Adrenal gland (tissue), 12 donors: ENCODE data around the gene ZCRB1. TPM values are rescaled to one million over a fixed set of nuclear protein-coding genes. Genes with fewer than 3 reads are reported as not detected.

Experiments used
- DNase-seq, 7 donors: peaks; one replicate each; pipeline ENCODE4 v3.0.0-alpha.2; 2019 to 2020
- H3K27ac ChIP-seq, 5 donors: fragments of 200-600 bp; sonication (generic) in 4 of 5; 1 replicate in 3 of 5; 2 replicates in 2 of 5; pipeline versions ENCODE4 v1.5.1 to v1.8.0; 2016 to 2020; ENCODE audit warnings: mild to moderate bottlenecking in 1 of 5
- H3K27me3 ChIP-seq: fragments of 200-600 bp; 2 replicates; pipeline ENCODE4 v1.8.0; 2021
- H3K36me3 ChIP-seq, 2 donors: fragments of 200-600 bp; replicated peaks in 1 of 2; 1 replicate in 1 of 2; 2 replicates in 1 of 2; pipeline versions ENCODE4 v1.5.1 to v1.8.0; 2018 to 2022
- H3K4me1 ChIP-seq, 2 donors: fragments of 200-600 bp; replicated peaks in 1 of 2; 1 replicate in 1 of 2; 2 replicates in 1 of 2; pipeline versions ENCODE4 v1.5.1 to v1.8.0; 2018 to 2021
- H3K4me3 ChIP-seq, 4 donors: fragments of 200-600 bp; sonication (generic) in 3 of 4; one replicate each; pipeline ENCODE4 v1.5.1; 2016 to 2018
- H3K9me3 ChIP-seq, 3 donors: fragments of 200-600 bp; sonication (generic) in 1 of 3; replicated peaks in 1 of 3; 1 replicate in 2 of 3; 2 replicates in 1 of 3; pipeline versions ENCODE4 v1.5.1 to v1.8.0; 2016 to 2021
- CTCF ChIP-seq, 6 experiments: fragments of 450-650 bp in 4 of 6; fragments of 200-600 bp in 2 of 6; sonication (generic) in 1 of 6; IDR thresholded peaks; 1 replicate in 5 of 6; 2 replicates in 1 of 6; pipeline versions ENCODE4 v1.5.1 to v1.8.0; 2016 to 2021; ENCODE audit warnings: antibody characterized with exemption in 6 of 6, mild to moderate bottlenecking in 2 of 6, moderate library complexity in 1 of 6
- POLR2A ChIP-seq, 2 donors: fragments of 450-650 bp; IDR thresholded peaks; one replicate each; pipeline ENCODE4 v1.6.1; 2017; ENCODE audit warnings: antibody characterized with exemption in 2 of 2, mild to moderate bottlenecking in 2 of 2, moderate library complexity in 1 of 2
- WGBS, 4 donors: extraction: QIAGEN DNeasy Blood & Tissue Kit in 2 of 4; methylation state at CpG; one replicate each; pipeline versions ENCODE4 v1.1.5 to v1.1.7; 2013 to 2017; 5-methylcytosine and 5-hydroxymethylcytosine counted together
- intact Hi-C, 2 donors: fragments of 100-400 bp; cut with DNase I; formaldehyde crosslinking; loops; one replicate each; pipeline versions ENCODE4 v1.14.1 to v1.15.0; 2022 to 2023
- polyA plus RNA-seq, 3 donors: library from polyadenylated mRNA; stranded (reverse); fragments of 200-250 nt in 2 of 3; fragments of 350-450 nt in 1 of 3; fragmentation: Illumina TruSeq in 1 of 3; extraction: RNeasy Lipid Tissue Mini Kit (QIAGEN cat#74804) in 1 of 3; gene quantifications; one replicate each; pipeline ENCODE4 v1.2.3, GENCODE V29; 2013 to 2014
- total RNA-seq, 9 donors: library from RNA; depleted of rRNA in 4 of 9; stranded (reverse); fragments of >200 nt in 4 of 9; fragments of 120-200 nt in 1 of 9; fragmentation: NEBNext Ultra II Directional in 1 of 9; extraction: Animal tissue kit (Norgen Biotek cat#: 25700) in 1 of 9; gene quantifications; one replicate each; pipeline versions ENCODE4 v1.1.0 to v1.2.4, GENCODE V29; 2013 to 2023
- donor health status: healthy with polysubstance abuse.
- donor health status: Bipolar disorder and iron deficiency.
- donor health status: DM: yes; HTN: yes; CAD: no.
- donor health status: DM: no; HTN: no; CAD: no.
- donor health status: DM: no; HTN: no; CAD: no.
- donor health status: DM: yes; HTN: yes; CAD: no.

The ZCRB1 gene
- total and polyA plus RNA-seq, 12 donors = 23.5 to 110 (median 58.2) TPM

- no peak overlapping the region for H3K4me3 ChIP-seq
- intact Hi-C loops = no loop called here
Measured at GRCh38 chr12:42291680-42292079, 34.2 kb downstream of the ZCRB1 start.

GRCh38 chr12:42288544-42288943, 37.4 kb downstream of the ZCRB1 start:
- no peak overlapping the region for H3K27ac ChIP-seq
- no peaks in the 10 kb centered on the region for H3K36me3 ChIP-seq
- TF ChIP-seq POLR2A (IDR thresholded peaks at IDR 0.05) (no peak), CTCF (IDR thresholded peaks at IDR 0.05) (no peak)
- 67 to 87% (median 79%) methylated on average over 9 of the region's 9 CpGs for WGBS, 4 donors
- no peaks in the 10 kb centered on the region for H3K27me3 ChIP-seq
- no peak overlapping the region for H3K4me3 ChIP-seq
- peaks cover 0 to 7% of the 10 kb centered on the region in 2 donors for H3K4me1 ChIP-seq
- no peak for DNase-seq
- intact Hi-C loops = no loop called here
- H3K9me3 ChIP-seq = no peaks in the 10 kb centered on the region

More at GRCh38 chr12:42291680-42292079, 34.2 kb downstream of the ZCRB1 start:
- no peaks in the 10 kb centered on the region for H3K27me3 ChIP-seq
- H3K9me3 ChIP-seq = no peaks in the 10 kb centered on the region
- H3K4me1 ChIP-seq = no peaks in the 10 kb centered on the region
- no peak overlapping the region for H3K27ac ChIP-seq
- WGBS, 4 donors = 56 to 74% (median 70%) methylated on average over 2 of the region's 2 CpGs
- TF ChIP-seq POLR2A (IDR thresholded peaks at IDR 0.05) = no peak
- TF ChIP-seq CTCF (IDR thresholded peaks at IDR 0.05) = no peak
- H3K36me3 ChIP-seq = no peaks in the 10 kb centered on the region
- no peak for DNase-seq

GRCh38 chr12:42286741-42287140, 39.2 kb downstream of the ZCRB1 start:
- DNase-seq = no peak
- Histone ChIP-seq H3K4me3 (no peak overlapping the region), H3K4me1 (peaks cover 0 to 16% of the 10 kb centered on the region in 2 donors), H3K9me3 (no peaks in the 10 kb centered on the region), H3K36me3 (no peaks in the 10 kb centered on the region), H3K27ac (no peak overlapping the region), H3K27me3 (no peaks in the 10 kb centered on the region)
- 86 to 91% (median 88%) methylated on average over 26 of the region's 26 CpGs for WGBS, 4 donors
- TF ChIP-seq POLR2A (IDR thresholded peaks at IDR 0.05) (no peak), CTCF (IDR thresholded peaks at IDR 0.05) (no peak)
- intact Hi-C loops = no loop called here

GRCh38 chr12:42285431-42285830, 40.5 kb downstream of the ZCRB1 start:
- H3K36me3 ChIP-seq = no peaks in the 10 kb centered on the region
- intact Hi-C loops = no loop called here
- 93 to 99% (median 98%) methylated on average over 2 of the region's 2 CpGs for WGBS, 4 donors
- no peak overlapping the region for H3K27ac ChIP-seq
- H3K27me3 ChIP-seq = no peaks in the 10 kb centered on the region
- no peak overlapping the region for H3K4me3 ChIP-seq
- DNase-seq = no peak
- no peaks in the 10 kb centered on the region for H3K9me3 ChIP-seq
- no peak for TF ChIP-seq POLR2A (IDR thresholded peaks at IDR 0.05)
- TF ChIP-seq CTCF (IDR thresholded peaks at IDR 0.05) = no peak
- peaks cover 0 to 16% of the 10 kb centered on the region in 2 donors for H3K4me1 ChIP-seq
